DND-41 (cell line): ENCODE results near the gene AGPAT1.
A peak's percentile ranks its signal among the peaks of the same experiment; 100 is the strongest.

Experiments used
- ATAC-seq: fragments of 200-7000 bp; cut with Tn5 transposase; 3 replicates; pipeline ENCODE4 v1.9.1; 2021; ENCODE audit warnings: low read depth; ENCODE audit not compliant: insufficient read depth
- DNase-seq: peaks from one replicate; pipeline ENCODE4 v3.0.0-alpha.2; 2020
- H2AFZ ChIP-seq: 2 replicates; pipeline ENCODE4 v1.6.0; 2012; ENCODE audit warnings: low read depth, low read length
- H3K27ac ChIP-seq: 2 replicates; pipeline ENCODE4 v1.5.1; 2012; ENCODE audit warnings: low read length, inconsistent platforms
- H3K27me3 ChIP-seq: fragments of 200-600 bp; sonication (generic); 2 replicates; pipeline ENCODE4 v1.6.0; 2012; ENCODE audit warnings: low read length, mild to moderate bottlenecking, inconsistent platforms; ENCODE audit not compliant: insufficient read depth, poor library complexity
- H3K36me3 ChIP-seq: 2 replicates; pipeline ENCODE4 v1.5.1; 2012; ENCODE audit warnings: low read length, inconsistent platforms; ENCODE audit not compliant: insufficient read depth
- H3K4me1 ChIP-seq: 2 replicates; pipeline ENCODE4 v1.5.1; 2012; ENCODE audit warnings: mild to moderate bottlenecking, low read length; ENCODE audit not compliant: insufficient read depth
- H3K4me2 ChIP-seq: 2 replicates; pipeline ENCODE4 v1.6.0; 2012; ENCODE audit warnings: mild to moderate bottlenecking, moderate library complexity, low read length, inconsistent platforms; ENCODE audit not compliant: insufficient read depth
- H3K4me3 ChIP-seq, 2 experiments: fragments of 200-600 bp in 1 of 2; shearing (Covaris generic) in 1 of 2; 2 replicates each; pipeline ENCODE4 v1.5.1; 2012 to 2016; ENCODE audit warnings: inconsistent platforms in 2 of 2, low read length in 2 of 2, mild to moderate bottlenecking in 2 of 2, low read depth in 1 of 2, moderate library complexity in 1 of 2
- H3K79me2 ChIP-seq: 2 replicates; pipeline ENCODE4 v1.6.0; 2012; ENCODE audit warnings: low read length, inconsistent platforms; ENCODE audit not compliant: insufficient read depth
- H3K9ac ChIP-seq: 2 replicates; pipeline ENCODE4 v1.6.0; 2012; ENCODE audit warnings: low read depth, mild to moderate bottlenecking, inconsistent platforms, low read length, moderate library complexity
- H3K9me3 ChIP-seq: 2 replicates; pipeline ENCODE4 v1.5.1; 2012; ENCODE audit warnings: low read length, moderate library complexity, mild to moderate bottlenecking, inconsistent platforms; ENCODE audit not compliant: insufficient read depth, severe bottlenecking
- H4K20me1 ChIP-seq: 2 replicates; pipeline ENCODE4 v1.6.0; 2012; ENCODE audit warnings: low read length; ENCODE audit not compliant: insufficient read depth
- CTCF ChIP-seq: IDR thresholded peaks from 2 replicates; pipeline ENCODE4 v1.5.1; 2012; ENCODE audit warnings: borderline replicate concordance, low read length, moderate library complexity, mild to moderate bottlenecking; ENCODE audit not compliant: poor library complexity, severe bottlenecking; ENCODE audit errors: extremely low read depth
- EZH2 ChIP-seq: IDR thresholded peaks from 3 replicates; pipeline ENCODE4 v1.6.1; 2012; ENCODE audit warnings: borderline replicate concordance, low read depth, mild to moderate bottlenecking, moderate library complexity, low read length, inconsistent platforms; ENCODE audit not compliant: severe bottlenecking

AGPAT1 gene

GRCh38 chr6:32127409-32127716, 48.5 kb downstream of the AGPAT1 start:
- Histone ChIP-seq H3K9ac (peak overlapping the region; percentile 89), H3K27ac (peak overlapping the region; percentile 97), H3K79me2 (peaks cover 42% of the 10 kb centered on the region), H3K4me1 (peaks cover 40% of the 10 kb centered on the region), H3K9me3 (no peaks in the 10 kb centered on the region), H3K4me3 (peak overlapping the region; percentile 82 to 91; a peak in 3 of 4 replicates), H3K27me3 (no peaks in the 10 kb centered on the region), H3K36me3 (peaks cover 44% of the 10 kb centered on the region), H2AFZ (peak overlapping the region; percentile 94), H3K4me2 (peak overlapping the region; percentile 78), H4K20me1 (no peaks in the 10 kb centered on the region)
- ATAC-seq (no peak), DNase-seq (no peak)
- TF ChIP-seq EZH2: no peak
- TF ChIP-seq CTCF: no peak

GRCh38 chr6:32126880-32127279, 49.0 kb downstream of the AGPAT1 start:
- Histone ChIP-seq H3K9ac (peak overlapping the region; percentile 89), H3K4me3 (peak overlapping the region; percentile 82 to 91; a peak in 3 of 4 replicates), H3K9me3 (no peaks in the 10 kb centered on the region), H3K4me1 (peaks cover 40% of the 10 kb centered on the region), H3K27ac (peak overlapping the region; percentile 36; the same call in 1 of the 2 replicates), H2AFZ (no peak overlapping the region), H3K79me2 (peaks cover 42% of the 10 kb centered on the region), H3K4me2 (peak overlapping the region; percentile 78), H3K27me3 (no peaks in the 10 kb centered on the region), H4K20me1 (no peaks in the 10 kb centered on the region), H3K36me3 (peaks cover 48% of the 10 kb centered on the region)
- ATAC-seq (no peak), DNase-seq (no peak)
- TF ChIP-seq EZH2 (no peak), CTCF (no peak)

GRCh38 chr6:32123681-32124080, 52.2 kb downstream of the AGPAT1 start:
- no peak for DNase-seq
- peaks cover 71% of the 10 kb centered on the region for H3K36me3 ChIP-seq

More at GRCh38 chr6:32123681-32124080, 52.2 kb downstream of the AGPAT1 start:
- TF ChIP-seq EZH2 (no peak), CTCF (no peak)
- peaks cover 23% of the 10 kb centered on the region for H3K4me1 ChIP-seq
- H4K20me1 ChIP-seq: no peaks in the 10 kb centered on the region
- no peak overlapping the region for H3K4me3 ChIP-seq
- no peak overlapping the region for H3K27ac ChIP-seq
- H3K79me2 ChIP-seq: peaks cover 30% of the 10 kb centered on the region
- H3K9ac ChIP-seq: no peak overlapping the region
- H2AFZ ChIP-seq: no peak overlapping the region
- no peak for ATAC-seq
- no peaks in the 10 kb centered on the region for H3K27me3 ChIP-seq
- no peaks in the 10 kb centered on the region for H3K9me3 ChIP-seq
- H3K4me2 ChIP-seq: no peak overlapping the region
